ENCODE data around the gene TRAPPC2B.

The TRAPPC2B gene

GRCh38 chr19:57362419-57362818 is 932 bp upstream of the TRAPPC2B start:
- TF ChIP-seq YY1 (IDR thresholded peaks at IDR 0.05; ENCODE audit: low read depth), result no peak

- TF ChIP-seq ZBTB7A (IDR thresholded peaks at IDR 0.05; ENCODE audit: low read depth) (no peak), TAF1 (IDR thresholded peaks at IDR 0.05; ENCODE audit: low read depth) (0 out of 2 replicates have a peak, but pooled peaks have one; percentile 0), NFIC (IDR thresholded peaks at IDR 0.05) (no peak), EP300 (IDR thresholded peaks at IDR 0.05; ENCODE audit: borderline replicate concordance) (no peak), RAD21 (IDR thresholded peaks at IDR 0.05; ENCODE audit: low read depth) (no peak), REST (IDR thresholded peaks at IDR 0.05; ENCODE audit: low read depth) (no peak)
Observed at GRCh38 chr19:57363688-57364181, 384 bp downstream of the TRAPPC2B start.

- TF ChIP-seq EGR1 (IDR thresholded peaks at IDR 0.05) (no peak), USF1 (IDR thresholded peaks at IDR 0.05) (no peak), TAF1 (IDR thresholded peaks at IDR 0.05; ENCODE audit: low read depth) (no peak), CEBPB (IDR thresholded peaks at IDR 0.05) (no peak), TCF12 (IDR thresholded peaks at IDR 0.05; ENCODE audit: low read depth) (no peak), ZBTB7A (IDR thresholded peaks at IDR 0.05; ENCODE audit: low read depth) (no peak), FOXM1 (IDR thresholded peaks at IDR 0.05; ENCODE audit: borderline replicate concordance, low read depth) (no peak), YY1 (IDR thresholded peaks at IDR 0.05; ENCODE audit: low read depth) (no peak), EP300 (IDR thresholded peaks at IDR 0.05; ENCODE audit: borderline replicate concordance) (no peak), REST (IDR thresholded peaks at IDR 0.05; ENCODE audit: low read depth) (no peak), RAD21 (IDR thresholded peaks at IDR 0.05; ENCODE audit: low read depth) (no peak)
Observed at GRCh38 chr19:57366776-57367175, 3.4 kb downstream of the TRAPPC2B start.

GRCh38 chr19:57374179-57374578 is 10.8 kb downstream of the TRAPPC2B start:
- no peak for TF ChIP-seq EP300 (IDR thresholded peaks at IDR 0.05; ENCODE audit: borderline replicate concordance)
- no peak for TF ChIP-seq USF1 (IDR thresholded peaks at IDR 0.05)
- TF ChIP-seq YY1 (IDR thresholded peaks at IDR 0.05; ENCODE audit: low read depth), result no peak
- no peak for TF ChIP-seq NFIC (IDR thresholded peaks at IDR 0.05)

- TF ChIP-seq FOXM1 (IDR thresholded peaks at IDR 0.05; ENCODE audit: borderline replicate concordance, low read depth) (no peak), TAF1 (IDR thresholded peaks at IDR 0.05; ENCODE audit: low read depth) (no peak), CREB1 (IDR thresholded peaks at IDR 0.05; ENCODE audit: low read depth) (no peak), YY1 (IDR thresholded peaks at IDR 0.05; ENCODE audit: low read depth) (no peak), EGR1 (IDR thresholded peaks at IDR 0.05) (no peak), MAX (IDR thresholded peaks at IDR 0.05) (no peak), USF1 (IDR thresholded peaks at IDR 0.05) (no peak), TEAD4 (IDR thresholded peaks at IDR 0.05) (no peak), TCF12 (IDR thresholded peaks at IDR 0.05; ENCODE audit: low read depth) (no peak), REST (IDR thresholded peaks at IDR 0.05; ENCODE audit: low read depth) (no peak), ZBTB7A (IDR thresholded peaks at IDR 0.05; ENCODE audit: low read depth) (no peak), EP300 (IDR thresholded peaks at IDR 0.05; ENCODE audit: borderline replicate concordance) (no peak)
Observed at GRCh38 chr19:57376151-57376550, 12.8 kb downstream of the TRAPPC2B start.
